Measurements from ENCODE around the gene BEST4. TPM values are rescaled to one million over a fixed set of nuclear protein-coding genes. Genes with fewer than 3 reads are reported as not detected.

BEST4 gene
- total and polyA plus RNA-seq, 2 donors (not counting 3 experiments of a cell fraction or from before 2014, with no cell fraction given): 0.21 TPM; not detected in 1

GRCh38 chr1:44808938-44809917 is 21.3 kb upstream of the BEST4 start:
- Histone ChIP-seq H3K9me3 (replicated peaks; ENCODE audit: control insufficient read depth, insufficient read depth, low read length) (no peaks in the 10 kb centered on the region), H2AFZ (ENCODE audit: low read depth, low read length) (no peak overlapping the region), H3K36me3 (ENCODE audit: control insufficient read depth in 2 of 2, extremely low read depth in 1 of 2, insufficient read depth in 2 of 2, low read length in 2 of 2) (peaks cover 0 to 18% of the 10 kb centered on the region in 2 experiments), H3K27me3 (ENCODE audit: control insufficient read depth in 2 of 2, insufficient read depth in 2 of 2, low read length in 2 of 2) (no peaks in the 10 kb centered on the region), H3K4me2 (ENCODE audit: insufficient read depth, low read length) (peak overlapping the region; percentile 71), H3K9ac (replicated peaks; ENCODE audit: extremely low read depth, insufficient read depth, low read length) (peak overlapping the region; percentile 99), H3K27ac (ENCODE audit: insufficient read depth, low read depth, low read length) (peak overlapping the region; percentile 100), H3K4me3 (replicated peaks in 1 of 3; ENCODE audit: insufficient read depth in 1 of 3, low read depth in 1 of 3, low read length in 3 of 3) (peak overlapping the region in 2 of 3 experiments; percentile 50 to 60), H3K4me1 (ENCODE audit: control insufficient read depth, extremely low read depth, insufficient read depth, low read length) (peaks cover 67% of the 10 kb centered on the region), H3K79me2 (ENCODE audit: control insufficient read depth, insufficient read depth, low read length) (peaks cover 36% of the 10 kb centered on the region), H3K9me1 (replicated peaks; ENCODE audit: control insufficient read depth, extremely low read depth, insufficient read depth, low read length) (no peaks in the 10 kb centered on the region), H4K20me1 (replicated peaks; ENCODE audit: control insufficient read depth, extremely low read depth, insufficient read depth, low read length) (no peaks in the 10 kb centered on the region)
- DNase-seq (ENCODE audit: low read depth, low spot score): peak; percentile 53
- ChIA-PET CTCF (interaction anchor here (0.6 to 3.0 kb wide), 11 partner anchors 9 to 202 kb away, joined by 3 to 50 read pairs (median 6); partner anchors contain the start of genes BEST4, HECTD3, PLK3 and RNU5D-1), POLR2A (interaction anchor here (1.0 to 4.3 kb wide), 5 partner anchors 9 to 34 kb away, joined by 6 to 97 read pairs (median 13); partner anchors contain the start of genes PLK3 and RPS8)
- BruUV-seq (replicated peaks): TSS peak; percentile 56
- intact Hi-C loops (cut with micrococcal nuclease) (loop anchor here (10.0 kb wide), 1 partner anchor 876 kb away; the partner anchor contains the start of genes GPBP1L1 and TMEM69), dilution Hi-C loops (cut with MboI; ENCODE audit: extremely low pct_ligation_motif_present, low sequenced_read_pairs) (no loop called here)
- peak; percentile 69 for FAIRE-seq
- peak; percentile 64 for TF ChIP-seq POLR2AphosphoS5 (IDR thresholded peaks at IDR 0.05; ENCODE audit: insufficient read depth, low read depth, low read length)
- no peak for TF ChIP-seq EZH2 (IDR thresholded peaks at IDR 0.05; ENCODE audit: borderline replicate concordance, low read depth, low read length, severe bottlenecking)
- peak; percentile 78 for TF ChIP-seq POLR2A (IDR thresholded peaks at IDR 0.05; ENCODE audit: low read depth, low read length)
- peak in 1 of 2 donors; percentile 20 for TF ChIP-seq CTCF (IDR thresholded peaks at IDR 0.05; ENCODE audit: extremely low read depth in 1 of 2, insufficient read depth in 1 of 2, low read depth in 1 of 2, low read length in 2 of 2)

Data from endothelial cell of umbilical vein (primary cell).